Activated gamma-delta T cell treated with Interleukin-2 at 50 U/mL for 16 hours (primary cell): Measurements from ENCODE around the gene NUDT19.
"Not testable (repeated sequence)": the region's sequence is repeated elsewhere in the genome, so short reads cannot be mapped to it uniquely, and the experiment has no call there.

Source experiments
- DNase-seq: peaks from one replicate; pipeline ENCODE4 v3.0.0-alpha.2; 2020

The NUDT19 gene

DNA sequence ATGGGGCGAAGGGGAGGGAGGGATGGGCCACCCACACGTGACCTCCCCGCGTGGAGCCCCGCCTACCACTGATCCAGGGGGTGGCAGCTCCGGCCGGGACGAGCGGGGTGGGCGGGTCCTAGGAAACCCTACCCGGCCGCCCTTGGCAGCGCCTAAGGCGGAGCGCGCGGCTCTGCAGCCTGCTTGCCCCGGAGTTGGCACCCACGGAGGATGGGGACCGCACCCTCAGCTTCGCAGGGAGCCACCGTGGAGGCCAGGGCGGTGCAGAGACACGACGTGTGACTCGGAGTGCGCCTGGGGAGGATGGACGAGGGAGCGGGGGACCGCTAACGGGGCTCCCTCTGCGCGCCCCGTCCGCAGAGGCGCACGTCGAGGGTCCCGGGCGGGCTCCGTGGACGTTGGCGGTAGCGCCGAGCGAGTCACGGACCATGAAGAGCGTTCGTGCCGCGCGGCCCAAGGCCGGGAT lies 15.9 kb upstream of the NUDT19 start, which contains the start of gene RGS9BP:
RGS9BP (plus strand) TSS at position 129 of the 466 bp plus-strand sequence. CDS start 416 bp downstream, outside the sequence.
- DNase-seq = peak; percentile 51

DNA sequence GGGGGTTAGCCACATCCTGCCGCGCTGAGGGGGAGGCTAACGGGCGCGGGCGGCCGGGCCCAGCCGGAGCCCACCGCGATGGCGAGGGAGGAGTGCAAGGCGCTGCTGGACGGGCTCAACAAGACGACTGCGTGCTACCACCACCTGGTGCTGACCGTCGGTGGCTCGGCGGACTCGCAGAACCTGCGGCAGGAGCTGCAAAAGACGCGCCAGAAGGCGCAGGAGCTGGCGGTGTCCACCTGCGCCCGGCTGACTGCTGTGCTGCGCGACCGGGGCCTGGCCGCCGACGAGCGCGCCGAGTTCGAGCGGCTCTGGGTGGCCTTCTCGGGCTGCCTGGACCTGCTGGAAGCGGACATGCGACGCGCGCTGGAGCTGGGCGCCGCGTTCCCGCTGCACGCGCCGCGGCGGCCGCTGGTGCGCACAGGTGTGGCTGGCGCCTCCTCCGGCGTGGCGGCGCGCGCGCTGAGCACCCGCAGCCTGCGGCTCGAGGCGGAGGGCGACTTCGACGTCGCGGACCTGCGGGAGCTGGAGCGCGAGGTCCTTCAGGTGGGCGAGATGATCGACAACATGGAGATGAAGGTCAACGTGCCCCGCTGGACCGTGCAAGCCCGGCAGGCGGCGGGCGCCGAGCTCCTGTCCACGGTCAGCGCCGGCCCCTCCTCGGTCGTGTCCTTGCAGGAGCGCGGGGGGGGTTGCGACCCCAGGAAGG lies 15.3 kb upstream of the NUDT19 start:
- no peak for DNase-seq

DNA sequence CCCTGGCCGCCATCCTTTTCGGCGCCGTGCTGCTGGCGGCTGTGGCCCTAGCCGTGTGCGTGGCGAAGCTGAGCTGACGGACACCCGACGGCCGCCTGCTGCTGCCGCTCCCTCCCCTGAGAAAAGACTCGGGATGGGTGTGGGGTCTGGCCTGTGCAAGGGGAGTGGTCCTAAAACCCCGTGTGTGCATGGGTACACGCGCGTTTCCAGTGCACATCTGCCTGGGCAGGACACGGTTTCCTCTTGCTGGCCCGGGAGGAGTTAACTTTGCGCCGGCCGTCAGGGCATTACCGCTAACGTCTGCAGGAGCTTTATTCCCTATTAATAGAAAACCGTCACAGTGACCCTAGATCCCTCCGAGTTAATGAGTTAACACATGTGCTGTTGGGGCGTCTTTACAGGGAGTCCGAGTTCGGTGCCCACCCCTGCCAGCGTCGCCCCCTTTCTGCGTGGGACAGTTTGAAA lies 14.7 kb upstream of the NUDT19 start:
- no peak for DNase-seq

DNA sequence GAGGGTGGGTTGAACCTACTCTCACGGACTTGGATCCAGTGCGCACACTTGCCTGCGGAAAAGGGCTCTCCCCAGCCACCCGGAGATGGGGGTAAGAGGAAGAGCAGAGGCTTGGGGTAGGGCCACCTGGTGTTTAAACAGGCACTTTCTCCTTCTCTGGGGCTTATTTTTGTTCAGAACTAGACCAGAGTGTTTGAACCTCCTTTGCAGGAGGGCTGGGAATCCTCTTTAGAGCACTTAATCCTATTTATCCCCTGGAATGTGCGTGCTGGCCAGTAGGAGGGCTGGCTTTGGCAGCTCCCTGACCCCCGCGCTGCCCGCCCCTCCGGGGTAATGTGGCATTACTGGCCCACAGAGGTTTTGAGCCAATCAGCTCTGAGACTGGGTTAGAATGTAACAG lies 14.0 kb upstream of the NUDT19 start:
- no peak for DNase-seq

DNA sequence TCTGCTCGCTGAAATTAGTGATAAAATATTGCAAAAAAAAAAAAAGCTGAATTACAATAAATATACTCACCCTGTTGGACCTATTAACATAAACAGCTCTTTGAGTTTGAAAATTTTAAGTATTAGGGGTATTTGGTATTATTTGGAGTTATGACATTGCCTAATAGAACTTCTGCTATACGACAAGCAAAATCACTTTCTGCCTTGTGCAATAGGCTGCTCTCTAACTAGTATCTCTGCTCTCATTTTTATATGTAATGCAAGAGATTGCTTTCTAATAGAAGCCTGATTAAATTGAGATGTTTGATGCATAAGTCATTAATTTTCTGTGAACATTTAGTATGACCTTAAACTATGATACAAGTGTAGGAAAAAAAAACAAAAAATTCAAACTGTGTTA lies 10.6 kb upstream of the NUDT19 start:
- no peak for DNase-seq

DNA sequence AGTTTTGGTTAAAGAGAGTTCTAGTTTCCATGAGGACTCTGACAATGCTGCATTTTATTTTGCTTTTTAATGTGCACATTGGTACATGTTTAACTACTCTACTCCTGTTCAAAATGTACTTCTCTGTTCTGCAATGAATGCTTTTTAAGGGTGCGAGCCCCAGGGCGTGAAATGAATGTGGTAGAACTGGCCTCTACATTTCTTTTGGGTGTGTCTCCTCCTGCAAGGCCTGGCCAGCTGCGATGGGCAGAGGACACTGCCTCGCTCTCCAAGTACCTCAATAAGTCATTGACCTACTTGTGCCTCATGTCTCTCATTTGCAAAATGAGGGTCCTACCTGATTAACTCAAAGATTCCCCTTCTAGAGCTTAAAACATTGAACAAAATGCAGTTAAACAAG lies 9.3 kb upstream of the NUDT19 start:
- no peak for DNase-seq

DNA sequence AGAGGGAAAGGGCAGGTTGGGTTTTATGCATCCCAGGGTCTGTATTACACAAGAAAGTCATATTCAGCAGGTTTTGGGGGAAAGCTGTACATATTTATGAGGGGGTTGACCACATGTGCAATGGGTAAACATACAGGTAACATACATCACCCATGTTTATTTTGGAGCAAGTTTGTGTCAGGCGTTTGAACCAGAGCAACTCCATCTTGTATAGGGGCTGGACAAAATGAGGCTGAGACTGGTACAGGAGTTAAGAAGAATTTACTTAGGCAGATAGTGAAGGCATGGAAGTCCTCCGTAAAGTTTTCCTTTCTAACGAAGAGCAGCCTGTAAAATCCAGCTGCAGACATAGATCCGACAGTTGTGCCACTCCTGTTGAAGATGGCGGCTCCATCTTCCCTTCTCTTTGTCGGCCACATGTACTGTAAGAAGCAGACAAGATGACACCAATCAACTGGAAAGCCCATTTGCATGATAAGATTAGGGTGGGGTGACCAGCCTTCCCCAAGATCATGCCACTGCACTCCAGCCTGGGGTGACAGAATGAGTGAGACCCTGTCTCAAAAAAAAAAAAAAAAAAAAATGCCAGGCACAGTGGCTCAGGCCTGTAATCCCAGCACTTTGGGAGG lies 4.7 kb upstream of the NUDT19 start:
- DNase-seq = no peak

DNA sequence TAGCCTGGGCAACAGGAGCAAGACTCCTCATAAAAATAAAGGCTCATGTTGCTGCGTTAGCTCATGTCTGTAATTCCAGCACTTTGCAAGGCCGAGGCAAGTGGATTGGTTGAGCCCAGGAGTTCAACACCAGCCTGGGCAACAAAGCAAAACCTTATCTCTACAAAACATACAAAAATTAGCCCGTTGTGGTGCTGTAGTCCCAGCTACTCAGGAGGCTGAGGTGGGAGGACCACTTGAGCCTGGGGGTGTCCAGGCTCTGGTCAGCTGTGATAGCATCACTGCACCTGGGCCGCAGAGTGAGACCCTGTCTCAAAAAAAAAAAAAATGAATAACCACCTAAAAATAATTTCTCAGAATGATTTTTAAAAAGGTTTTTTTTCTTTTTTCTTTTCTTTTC lies 3.9 kb upstream of the NUDT19 start:
- DNase-seq = no peak

DNA sequence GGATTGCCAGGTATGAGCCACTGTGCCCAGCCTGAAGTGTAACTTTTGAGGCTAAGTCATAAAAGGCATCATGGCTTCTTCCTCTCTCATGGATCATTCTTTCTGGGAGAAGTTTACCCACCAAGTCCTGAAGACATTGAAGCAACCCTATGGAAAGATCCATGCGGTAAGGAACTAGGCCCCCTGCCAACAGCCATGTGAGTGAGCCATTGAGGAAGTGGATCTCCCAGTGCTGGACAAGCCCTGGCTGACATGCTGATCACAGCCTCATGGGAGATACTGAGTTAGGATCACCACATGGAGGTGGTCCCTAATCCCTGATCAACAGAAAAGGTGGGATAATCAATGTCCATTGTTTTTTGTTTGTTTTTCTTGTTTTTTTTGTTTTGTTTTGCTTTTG lies 3.3 kb upstream of the NUDT19 start:
- no peak for DNase-seq

DNA sequence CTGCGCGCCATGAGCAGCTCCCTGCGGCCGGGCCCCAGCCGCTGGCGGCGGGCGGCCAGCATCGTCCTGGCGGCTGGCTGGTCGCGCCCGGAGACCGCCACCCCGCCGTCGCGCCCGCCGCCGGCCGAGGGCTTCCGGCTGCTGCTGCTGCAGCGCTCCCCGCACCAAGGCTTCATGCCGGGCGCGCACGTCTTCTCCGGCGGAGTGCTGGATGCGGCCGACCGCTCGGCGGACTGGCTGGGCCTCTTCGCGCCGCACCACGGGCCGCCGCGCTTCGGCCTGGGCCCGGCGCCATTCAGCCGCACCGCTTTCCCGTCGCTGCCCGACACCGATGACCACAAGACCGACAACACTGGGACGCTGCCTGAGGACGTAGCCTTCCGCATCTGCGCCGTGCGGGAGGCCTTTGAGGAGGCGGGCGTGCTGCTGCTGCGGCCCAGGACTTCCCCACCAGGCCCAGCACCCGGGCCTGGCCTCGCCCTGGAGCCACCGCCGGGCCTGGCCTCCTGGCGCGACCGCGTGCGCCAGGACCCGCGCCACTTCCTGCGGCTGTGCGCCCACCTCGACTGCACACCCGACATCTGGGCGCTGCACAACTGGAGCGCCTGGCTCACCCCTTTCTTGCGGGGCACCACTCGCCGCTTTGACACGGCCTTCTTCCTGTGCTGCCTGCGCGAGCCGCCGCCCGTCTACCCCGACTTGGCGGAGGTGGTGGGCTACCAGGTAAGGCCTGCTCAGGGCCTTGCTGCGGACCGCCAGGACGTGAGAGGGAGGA lies 518 bp downstream of the NUDT19 start:
- peak; percentile 46 for DNase-seq

DNA sequence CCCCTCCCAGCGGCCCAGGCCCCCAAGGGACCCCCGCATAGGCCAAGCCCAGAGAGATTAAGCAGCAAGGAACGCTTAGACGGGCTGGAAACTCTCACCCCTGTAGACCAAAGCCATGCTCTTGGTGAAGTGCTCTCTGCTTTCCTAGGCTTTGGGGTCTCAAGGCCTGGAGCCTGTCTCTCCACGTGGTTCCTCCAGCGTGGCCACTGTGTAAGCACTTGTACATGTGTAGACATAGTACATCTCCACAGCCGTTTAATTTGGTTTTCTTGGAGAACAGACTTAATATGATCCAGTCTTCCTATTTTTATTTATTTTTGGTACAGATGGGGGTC lies 1.1 kb downstream of the NUDT19 start:
- no peak for DNase-seq

DNA sequence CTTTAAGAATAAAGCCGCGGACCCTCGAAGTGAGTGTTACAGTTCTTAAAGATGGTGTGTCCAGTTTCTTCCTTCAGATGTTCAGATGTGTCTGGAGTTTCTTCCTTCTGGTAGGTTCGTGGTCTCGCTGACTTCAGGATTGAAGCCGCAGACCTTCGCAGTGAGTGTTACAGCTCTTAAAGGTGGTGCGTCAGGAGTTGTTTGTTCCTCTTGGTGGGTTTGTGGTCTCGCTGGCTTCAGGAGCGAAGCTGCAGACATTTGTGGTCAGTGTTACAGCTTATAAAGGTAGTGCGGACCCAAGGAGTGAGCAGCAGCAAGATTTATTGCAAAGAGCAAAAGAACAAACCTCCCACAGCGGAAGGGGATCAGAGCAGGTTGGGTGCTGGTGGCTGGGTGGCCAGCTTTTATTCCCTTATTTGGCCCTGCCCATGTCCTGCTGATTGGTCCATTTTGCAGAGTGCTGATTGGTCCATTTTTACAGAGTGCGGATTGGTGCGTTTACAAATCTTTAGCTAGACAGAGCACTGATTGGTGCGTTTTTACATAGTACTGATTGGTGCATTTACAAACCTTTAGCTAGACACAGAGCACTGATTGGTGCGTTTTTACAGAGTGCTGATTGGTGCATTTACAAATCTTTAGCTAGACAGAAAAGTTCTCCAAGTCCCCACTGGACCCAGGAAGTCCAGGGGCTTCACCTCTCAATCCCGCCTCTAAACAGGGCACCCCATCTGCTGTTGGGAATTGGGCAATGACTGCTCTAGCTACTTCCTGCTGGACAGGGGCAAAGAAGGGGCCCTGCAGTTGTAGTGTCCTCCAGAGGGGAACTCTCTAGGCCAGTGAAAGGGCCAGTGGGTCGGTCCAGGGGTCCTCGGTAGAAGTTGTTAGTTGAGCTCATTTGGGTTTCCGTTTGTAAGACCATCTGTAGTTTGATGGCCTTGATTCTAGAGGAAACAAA lies 1.8 kb downstream of the NUDT19 start:
- peak; percentile 31 for DNase-seq

DNA sequence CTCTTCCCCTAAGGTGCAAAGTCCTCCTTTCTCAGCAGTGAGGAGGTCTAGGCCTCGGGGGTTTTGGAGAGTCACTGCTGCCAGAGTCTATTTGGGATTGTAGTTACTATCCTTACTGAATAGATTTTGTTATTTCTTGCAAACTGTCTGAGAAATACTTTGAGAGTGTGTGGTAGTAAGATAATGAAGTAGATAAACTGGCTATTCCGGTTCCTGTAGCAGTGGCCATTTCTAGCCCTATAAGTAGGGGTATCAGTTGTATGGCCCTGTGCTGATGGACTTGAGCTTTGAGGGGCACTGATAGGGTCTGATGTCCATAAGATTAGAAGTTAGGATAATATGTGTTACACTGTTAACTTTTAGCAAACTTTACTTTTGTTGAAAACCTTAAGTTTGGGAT lies 2.7 kb downstream of the NUDT19 start:
- not testable (repeated sequence) for DNase-seq

DNA sequence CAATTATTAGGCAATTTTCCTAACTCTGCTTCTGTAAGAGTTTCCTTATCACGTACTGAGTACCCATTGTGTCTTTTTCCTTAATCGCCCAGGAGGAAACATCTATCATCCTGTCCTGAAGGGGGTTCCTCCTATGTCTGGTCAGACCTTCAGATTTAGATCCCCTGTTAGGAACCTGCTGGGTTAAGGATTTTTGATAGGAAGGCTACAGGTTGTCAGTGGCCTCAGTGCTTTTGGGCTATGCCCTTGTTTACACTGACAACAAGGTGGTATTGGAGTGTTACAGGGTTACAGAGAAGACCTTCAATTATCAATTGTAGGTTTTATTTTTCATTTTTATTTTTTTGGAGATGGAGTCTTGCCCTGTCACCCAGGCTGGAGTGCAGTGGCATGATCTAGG lies 3.2 kb downstream of the NUDT19 start:
- DNase-seq = not testable (repeated sequence)

DNA sequence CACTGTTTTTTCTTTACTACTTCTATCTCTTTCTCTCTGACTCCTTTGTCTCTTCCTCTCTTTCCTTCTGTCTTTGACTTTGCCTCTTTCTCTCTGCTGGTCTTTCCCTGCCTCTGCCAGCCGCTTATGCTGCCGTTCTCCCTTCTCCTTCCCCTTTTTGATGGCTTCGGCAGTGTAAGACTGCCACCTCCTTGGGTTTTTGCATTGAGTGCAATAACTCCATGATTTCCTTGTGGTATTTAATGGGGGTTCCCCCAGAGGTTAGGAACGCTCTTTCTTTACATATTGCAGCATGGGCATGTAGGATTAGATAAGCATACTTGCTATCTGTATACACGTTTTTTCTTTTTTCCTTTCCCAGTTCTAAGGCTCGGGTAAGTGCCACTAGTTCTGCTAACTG lies 3.9 kb downstream of the NUDT19 start:
- not testable (repeated sequence) for DNase-seq

DNA sequence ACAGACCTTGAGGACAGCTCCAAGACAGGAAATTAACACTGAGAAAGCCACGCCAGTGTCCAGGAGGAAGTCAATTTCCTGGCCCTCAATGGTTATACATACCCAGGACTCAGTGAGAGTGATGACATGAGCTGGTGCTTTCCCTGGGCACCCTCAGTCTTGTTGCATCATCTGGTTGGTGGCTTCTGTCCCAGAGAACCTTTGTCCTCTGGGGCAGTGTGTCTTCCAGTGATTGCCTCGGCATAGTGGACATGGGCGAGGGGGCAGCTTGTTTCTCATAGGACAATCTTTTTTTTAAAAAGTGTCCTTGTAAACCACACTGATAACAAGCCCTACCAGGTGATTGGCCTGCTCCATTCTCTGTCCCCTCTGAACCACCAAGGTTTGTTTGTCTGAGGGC lies 5.2 kb downstream of the NUDT19 start:
- DNase-seq = not testable (repeated sequence)

DNA sequence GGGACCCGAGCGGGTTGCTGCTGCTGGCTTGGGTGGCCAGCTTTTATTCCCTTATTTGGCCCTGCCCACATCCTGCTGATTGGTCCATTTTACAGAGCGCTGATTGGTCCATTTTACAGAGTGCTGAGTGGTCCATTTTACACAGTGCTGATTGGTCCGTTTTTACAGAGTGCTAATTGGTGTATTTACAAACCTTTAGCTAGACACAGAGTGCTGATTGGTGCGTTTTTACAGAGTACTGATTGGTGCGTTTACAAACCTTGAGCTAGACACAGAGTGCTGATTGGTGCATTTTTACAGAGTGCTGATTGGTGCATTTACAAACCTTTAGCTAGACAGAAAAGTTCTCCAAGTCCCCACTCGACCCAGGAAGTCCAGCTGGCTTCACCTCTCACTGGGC lies 8.5 kb downstream of the NUDT19 start:
- not testable (repeated sequence) for DNase-seq

DNA sequence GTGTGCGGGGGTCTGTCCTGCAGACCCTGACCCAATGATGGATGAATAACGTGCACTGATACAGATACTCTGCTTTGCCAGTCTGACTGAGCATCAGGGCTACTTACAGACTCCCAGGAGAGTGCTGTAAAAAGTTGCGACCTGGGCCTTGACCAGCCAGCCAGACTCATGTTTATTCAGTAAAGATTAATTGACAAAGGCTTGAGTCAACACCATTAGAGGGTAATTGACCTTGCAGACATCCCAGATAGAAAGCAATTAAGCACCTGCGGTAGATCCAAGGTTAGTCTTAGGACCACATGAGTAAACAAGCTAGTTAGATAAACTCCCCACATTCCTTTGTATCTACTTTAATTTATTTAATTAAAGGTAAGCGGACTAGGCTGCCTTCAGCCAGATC lies 10.4 kb downstream of the NUDT19 start:
- no peak for DNase-seq

DNA sequence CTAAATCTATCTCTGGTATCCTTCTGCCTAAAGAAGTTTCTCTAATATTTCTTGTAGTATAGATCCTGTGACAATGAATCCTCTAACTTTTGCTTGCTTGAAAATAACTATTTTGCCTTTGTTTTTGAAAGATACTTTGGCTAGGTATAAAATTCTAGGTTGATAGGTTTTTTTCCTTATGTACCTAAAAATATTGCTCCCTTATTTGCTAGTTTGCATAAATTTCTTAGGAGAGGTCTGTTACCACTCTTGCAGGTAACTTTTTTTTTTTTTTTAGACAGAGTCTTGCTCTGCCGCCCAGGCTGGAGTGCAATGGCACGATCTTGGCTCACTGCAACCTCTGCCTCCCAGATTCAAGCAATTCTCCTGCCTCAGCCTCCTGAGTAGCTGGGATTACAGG lies 12.4 kb downstream of the NUDT19 start:
- not testable (repeated sequence) for DNase-seq

DNA sequence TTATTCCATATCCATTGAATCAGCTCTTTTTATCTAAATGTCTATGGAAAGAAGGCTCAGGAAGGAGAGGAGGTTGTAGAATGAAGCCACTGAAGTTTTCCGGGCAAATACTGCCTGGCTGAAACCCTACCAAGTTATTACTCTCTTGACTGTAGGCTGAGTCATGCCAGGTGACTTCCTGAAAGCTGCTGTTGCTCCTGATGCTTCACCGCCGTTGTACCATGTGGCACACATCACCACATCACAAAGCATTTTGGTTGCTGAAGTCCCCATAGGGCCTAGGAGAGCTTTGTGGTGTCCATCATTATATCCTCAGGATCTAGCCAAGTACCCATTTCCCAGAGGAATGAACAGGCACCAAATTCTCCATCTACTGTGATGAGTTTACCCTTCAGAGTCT lies 16.8 kb downstream of the NUDT19 start:
- DNase-seq = peak; percentile 41

DNA sequence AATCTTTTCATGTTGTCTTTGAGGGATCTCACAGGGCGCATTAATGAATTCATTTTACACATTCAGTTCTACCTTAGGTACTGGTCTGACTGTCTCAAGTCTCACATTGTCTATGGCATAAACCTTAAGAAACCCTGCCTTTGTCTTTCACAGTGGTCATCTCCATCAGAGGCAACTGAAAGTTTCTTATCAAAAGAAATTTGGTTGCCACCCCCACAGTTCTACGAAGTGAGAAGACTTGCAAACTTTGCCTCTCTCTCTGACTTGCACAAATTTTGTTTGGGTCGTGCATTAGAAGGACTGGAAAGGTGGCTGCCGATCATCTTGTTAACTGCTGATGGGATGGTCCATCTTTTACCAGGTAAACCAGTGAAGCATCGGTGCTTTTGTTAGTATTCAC lies 17.4 kb downstream of the NUDT19 start:
- DNase-seq = no peak

DNA sequence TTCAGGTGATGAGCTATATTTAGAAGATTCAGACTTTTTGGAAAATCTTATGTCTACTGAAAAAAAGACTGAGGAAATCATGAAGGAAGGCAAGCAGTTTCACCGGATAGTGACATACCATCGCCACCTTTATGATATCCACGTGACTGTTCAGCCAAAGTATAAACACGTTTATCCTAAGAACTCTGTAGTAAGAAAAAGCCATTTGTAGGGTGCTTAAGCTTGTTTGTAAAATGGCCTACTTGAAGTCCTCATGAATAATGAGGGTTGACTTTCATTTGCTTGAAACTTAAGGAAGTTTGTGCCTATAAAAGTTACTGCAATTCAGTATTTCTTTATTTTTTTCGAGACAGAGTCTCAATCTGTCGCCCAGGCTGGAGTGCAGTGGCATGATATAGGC lies 20.1 kb downstream of the NUDT19 start:
- no peak for DNase-seq

DNA sequence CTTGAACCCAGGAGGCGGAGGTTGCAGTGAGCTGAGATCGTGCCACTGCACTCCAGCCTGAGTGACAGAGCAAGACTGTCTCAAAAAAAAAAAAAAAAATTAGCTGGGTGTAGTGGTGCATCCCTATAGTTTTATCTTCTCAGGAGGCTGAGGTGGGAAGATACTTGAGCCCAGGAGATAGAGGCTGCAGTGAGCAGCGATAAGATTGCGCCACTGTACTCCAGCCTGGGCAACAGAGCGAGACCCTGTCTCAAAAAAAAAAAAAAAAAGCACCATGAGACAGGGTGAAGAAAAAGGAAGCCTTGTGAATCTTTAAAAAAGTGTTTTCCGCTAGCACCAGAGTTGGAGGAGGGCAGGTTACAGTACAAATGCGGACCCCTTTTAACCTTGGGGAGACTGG lies 24.6 kb downstream of the NUDT19 start:
- DNase-seq = not testable (repeated sequence)
